ENCODE results near the gene BARD1.
"Not testable (repeated sequence)": the region's sequence is repeated elsewhere in the genome, so short reads cannot be mapped to it uniquely, and the experiment has no call there.

The BARD1 gene

GRCh38 chr2:214753455-214753854 lies 56.0 kb downstream of the BARD1 start:
- no peak for DNase-seq

DNA sequence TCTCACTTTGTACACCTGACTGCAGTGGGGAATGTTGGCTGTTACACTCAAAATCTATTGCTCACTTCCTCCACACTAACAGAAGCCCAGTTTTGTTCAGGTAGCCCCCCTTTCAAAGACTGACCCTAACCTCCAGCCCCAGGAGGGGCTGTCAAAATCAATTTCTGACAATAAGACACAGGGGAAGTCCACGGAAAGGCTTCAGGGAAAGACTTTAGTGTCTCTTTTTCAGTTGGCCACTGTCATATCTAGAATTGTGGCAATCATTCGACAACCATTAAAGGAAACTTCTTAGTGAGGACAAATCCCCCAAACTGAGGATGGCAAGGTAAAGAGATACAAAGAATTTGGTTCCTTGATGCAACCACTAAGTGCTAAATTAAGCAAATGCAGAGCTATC lies 59.0 kb downstream of the BARD1 start:
- no peak for DNase-seq

DNA sequence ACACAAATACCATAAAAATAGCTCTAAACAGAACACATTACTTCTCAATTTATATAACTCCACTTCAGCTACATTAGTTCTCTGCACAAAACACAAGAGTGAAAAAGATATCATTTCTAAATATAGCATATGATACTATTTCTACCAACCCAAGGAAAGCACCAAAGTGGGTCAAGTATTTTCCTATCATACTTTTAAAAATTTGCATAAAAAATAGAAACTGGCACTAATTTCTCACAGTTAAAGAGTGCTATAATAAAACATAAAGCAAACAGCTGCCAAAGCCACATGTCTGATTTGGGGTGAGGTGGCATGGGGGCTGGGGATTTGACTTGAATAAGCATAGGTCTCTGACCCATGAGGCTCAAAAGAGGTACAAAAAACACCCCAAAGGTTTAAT lies 61.5 kb downstream of the BARD1 start:
- no peak for DNase-seq

DNA sequence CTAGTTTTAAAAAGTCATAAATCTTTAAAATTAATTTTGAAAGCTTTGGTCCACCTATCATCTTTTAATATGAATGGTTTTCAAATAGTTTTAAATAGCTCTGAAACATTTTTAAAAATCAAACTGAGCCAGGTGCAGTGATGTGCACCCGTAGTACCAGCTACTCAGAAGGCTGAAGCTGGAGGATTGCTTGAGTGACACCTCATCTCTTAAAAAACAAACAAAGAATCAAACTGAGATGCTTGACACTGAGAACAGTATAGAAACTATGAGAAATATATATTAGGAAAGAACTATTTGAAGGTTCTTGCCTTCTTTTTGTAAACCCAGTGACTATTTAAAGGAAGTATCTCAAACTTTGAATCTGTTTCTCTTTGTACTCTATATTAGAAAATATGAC lies 67.4 kb downstream of the BARD1 start:
- DNase-seq = no peak

DNA sequence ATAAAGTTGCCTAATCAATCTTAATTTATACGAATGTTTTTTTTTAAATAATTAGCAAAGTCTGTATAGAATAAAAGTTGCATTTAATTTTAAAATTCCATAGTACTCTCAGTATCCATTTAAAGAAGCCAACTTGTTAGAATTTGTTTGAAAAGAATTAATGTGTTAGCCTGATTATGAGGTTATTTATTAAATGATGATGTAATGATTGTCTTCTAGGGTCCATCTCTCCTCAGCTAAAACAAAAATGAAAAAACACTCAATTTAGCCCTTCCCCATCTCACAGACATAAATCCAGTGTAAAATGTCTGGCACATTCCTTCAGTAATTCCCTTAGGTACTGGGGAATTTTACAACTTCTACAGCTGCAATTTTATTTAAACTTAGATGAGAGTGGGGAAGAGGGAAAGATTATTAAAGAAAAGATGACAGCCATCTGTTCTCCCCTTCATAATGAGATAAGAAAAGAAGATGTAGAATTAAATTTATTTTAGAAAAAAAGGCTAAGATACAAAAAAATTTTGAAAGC lies 68.6 kb downstream of the BARD1 start:
- DNase-seq = peak; percentile 4

DNA sequence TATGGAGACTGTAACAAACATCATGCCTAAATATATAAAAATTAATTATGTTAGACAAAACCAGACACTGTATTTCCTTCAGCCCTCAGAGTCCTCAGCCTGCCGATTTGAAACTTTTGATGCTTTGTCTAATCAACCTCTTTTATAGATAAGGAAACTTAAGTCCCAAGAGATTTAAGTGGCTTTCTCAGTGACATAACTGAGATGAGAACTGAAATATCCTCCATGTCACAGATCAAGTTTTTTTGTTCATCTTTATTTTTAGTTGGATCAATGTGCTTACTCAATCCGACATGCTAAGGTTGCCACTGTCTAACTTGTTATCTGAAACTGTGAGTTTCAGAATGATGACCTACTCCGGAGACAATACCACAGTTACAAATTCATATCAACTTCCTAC lies 72.3 kb downstream of the BARD1 start:
- no peak for DNase-seq

- DNase-seq = no peak
These were observed 78.6 kb downstream of the BARD1 start for GRCh38 chr2:214730800-214731407.

DNA sequence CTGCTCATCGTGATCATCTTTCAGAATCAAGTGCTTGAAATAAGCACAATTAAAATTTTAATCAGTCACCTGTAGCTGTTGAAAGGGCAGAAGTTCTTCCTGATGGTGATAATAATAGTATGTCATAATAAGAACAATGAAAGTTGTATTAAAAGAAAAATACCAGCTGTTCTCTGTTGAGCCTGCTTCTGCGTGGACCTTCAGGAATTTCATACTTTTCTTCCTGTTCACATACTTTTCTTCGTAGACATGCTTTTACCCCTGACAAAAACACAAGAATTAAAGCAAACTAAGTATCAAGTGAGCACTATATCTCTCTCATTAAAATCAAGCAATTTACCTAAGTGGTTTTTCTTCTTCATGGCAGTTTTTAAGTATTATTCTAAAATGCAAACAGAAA lies 79.2 kb downstream of the BARD1 start:
- DNase-seq = no peak

GRCh38 chr2:214724741-214725140 lies 84.7 kb downstream of the BARD1 start:
- no peak for DNase-seq

DNA sequence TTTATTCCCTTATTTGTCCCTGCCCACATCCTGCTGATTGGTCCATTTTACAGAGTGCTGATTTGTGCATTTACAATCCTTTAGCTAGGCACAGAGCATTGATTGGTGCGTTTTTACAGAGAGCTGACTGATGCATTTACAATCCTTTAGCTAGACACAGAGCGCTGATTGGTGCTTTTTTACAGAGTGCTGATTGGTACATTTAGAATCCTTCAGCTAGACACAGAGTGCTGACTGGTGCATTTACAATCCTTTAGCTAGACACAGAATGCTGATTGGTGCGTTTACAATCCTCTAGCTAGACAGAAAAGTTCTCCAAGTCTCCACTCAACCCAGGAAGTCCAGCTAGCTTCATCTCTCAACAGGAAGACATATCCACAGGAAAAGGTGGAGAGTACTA lies 91.6 kb downstream of the BARD1 start:
- not testable (repeated sequence) for DNase-seq

- DNase-seq = no peak
These were observed 92.5 kb downstream of the BARD1 start for GRCh38 chr2:214716811-214717560.

- DNase-seq = no peak
These were observed 94.5 kb downstream of the BARD1 start for GRCh38 chr2:214715025-214715424.

- DNase-seq = no peak
These were observed 96.2 kb downstream of the BARD1 start for GRCh38 chr2:214713080-214713830.

DNA sequence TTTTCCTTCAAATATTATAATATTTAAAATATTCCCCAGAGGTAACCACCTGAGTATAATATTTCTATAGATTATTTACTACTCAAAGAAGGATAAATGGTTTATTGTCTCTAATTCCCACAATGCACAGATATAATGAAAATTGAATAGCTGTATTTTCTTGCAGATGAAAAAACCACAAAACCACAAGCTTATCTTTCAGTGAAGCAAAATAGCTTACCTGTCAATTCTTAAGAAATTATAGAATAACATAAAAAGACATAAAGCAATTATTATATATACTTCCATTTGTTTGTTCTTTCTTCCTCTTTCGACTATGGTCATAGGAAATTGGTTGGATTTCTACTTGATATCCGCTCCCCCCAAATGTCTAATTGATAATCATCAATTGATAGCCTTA lies 98.8 kb downstream of the BARD1 start:
- DNase-seq = no peak

DNA sequence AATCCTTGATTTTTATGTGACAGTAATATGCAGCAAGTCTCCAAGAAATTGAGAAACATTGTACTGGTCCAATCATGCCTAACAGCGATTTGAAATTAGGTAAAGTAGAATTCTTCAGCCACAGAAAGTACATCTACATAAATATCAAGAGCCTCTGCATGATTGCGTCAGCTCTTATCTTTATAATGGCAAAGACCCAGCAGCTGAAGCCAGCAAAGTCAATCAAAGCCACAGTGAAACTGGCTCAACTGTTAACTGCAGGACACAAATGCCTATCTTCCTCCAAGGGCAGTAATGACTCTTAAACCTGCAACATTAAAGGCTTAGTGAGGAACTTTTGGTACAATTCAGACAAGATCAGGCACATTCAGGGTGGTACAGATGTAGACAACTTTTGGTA lies 102.5 kb downstream of the BARD1 start:
- DNase-seq = no peak

DNA sequence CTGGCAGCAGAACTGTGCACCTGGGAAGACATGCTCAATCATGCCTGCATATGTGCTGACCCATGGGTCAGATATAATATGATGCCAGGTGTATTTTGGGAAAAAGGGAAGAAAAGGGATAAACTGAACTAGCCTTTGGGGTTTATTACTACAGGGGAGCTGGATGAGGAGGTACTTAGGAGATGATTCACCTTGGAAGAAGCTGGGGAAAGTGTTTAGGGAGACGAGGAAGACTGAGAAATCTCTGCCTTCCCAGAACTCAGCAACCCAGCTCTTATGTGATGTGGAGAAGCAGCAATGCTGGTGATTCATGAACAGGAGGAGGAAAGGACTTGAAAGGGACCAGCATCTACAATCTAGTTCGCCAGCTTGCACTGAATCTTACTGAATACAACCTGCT lies 110.2 kb downstream of the BARD1 start:
- no peak for DNase-seq

- no peak for DNase-seq
These were observed 112.8 kb downstream of the BARD1 start for GRCh38 chr2:214696681-214697080.

DNA sequence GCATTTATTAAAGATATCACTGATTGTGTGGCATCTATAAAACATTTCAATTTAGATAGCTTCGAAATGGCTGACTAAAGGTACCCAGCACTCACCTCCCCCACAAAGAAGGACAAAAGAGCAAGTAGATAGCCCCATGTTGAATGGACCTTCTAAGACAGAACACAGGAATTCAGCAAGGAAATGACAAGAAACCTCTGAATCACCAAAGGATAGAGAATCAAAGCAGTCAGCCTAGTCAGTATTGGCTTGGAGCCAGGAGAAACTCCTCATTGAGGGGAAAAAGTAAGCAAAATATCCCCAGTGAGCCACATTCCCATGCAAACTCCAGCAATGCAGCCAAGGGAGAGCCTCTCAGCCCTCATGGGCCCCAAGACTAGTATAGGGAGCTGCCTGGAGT lies 113.7 kb downstream of the BARD1 start:
- DNase-seq = peak; percentile 9

- DNase-seq = not testable (repeated sequence)
These were observed 125.9 kb downstream of the BARD1 start for GRCh38 chr2:214683557-214683956.

- DNase-seq = no peak
These were observed 129.7 kb downstream of the BARD1 start for GRCh38 chr2:214679736-214680135.

GRCh38 chr2:214676421-214677089 lies 132.9 kb downstream of the BARD1 start:
- no peak for DNase-seq

All from fibroblast of skin of right biceps (primary cell).